Peyer's patch (tissue), 4 donors: Measurements from ENCODE around the gene PPCS. TPM values are rescaled to one million over a fixed set of nuclear protein-coding genes. Genes with fewer than 3 reads are reported as not detected.

ENCODE experiments used
- DNase-seq, 3 donors: peaks; one replicate each; pipeline ENCODE4 v3.0.0-alpha.2; 2017 to 2019
- H3K27ac ChIP-seq, 4 donors: fragments of 200-600 bp; sonication (generic); one replicate each; pipeline ENCODE4 v1.5.1; 2016 to 2019
- H3K27me3 ChIP-seq, 2 donors: fragments of 200-600 bp; sonication (generic); one replicate each; pipeline ENCODE4 v1.5.1; 2019
- H3K36me3 ChIP-seq, 3 donors: fragments of 200-600 bp; sonication (generic); one replicate each; pipeline ENCODE4 v1.5.1; 2016 to 2019
- H3K4me1 ChIP-seq, 4 donors: fragments of 200-600 bp; sonication (generic); one replicate each; pipeline ENCODE4 v1.5.1; 2016 to 2019
- H3K4me3 ChIP-seq, 4 donors: fragments of 200-600 bp; sonication (generic); 1 replicate in 3 of 4; 2 replicates in 1 of 4; pipeline ENCODE4 v1.5.1; 2016 to 2019; ENCODE audit warnings: mild to moderate bottlenecking in 1 of 4
- H3K9me3 ChIP-seq, 4 donors: fragments of 200-600 bp; sonication (generic); one replicate each; pipeline ENCODE4 v1.5.1; 2016 to 2019; ENCODE audit warnings: mild to moderate bottlenecking in 1 of 4
- CTCF ChIP-seq, 6 experiments: fragments of 450-650 bp in 4 of 6; fragments of 200-600 bp in 2 of 6; sonication (generic) in 1 of 6; IDR thresholded peaks; one replicate each; pipeline ENCODE4 v1.5.1; 2017 to 2019; ENCODE audit warnings: antibody characterized with exemption in 6 of 6, mild to moderate bottlenecking in 3 of 6, moderate library complexity in 1 of 6
- POLR2A ChIP-seq, 2 donors: fragments of 450-650 bp; IDR thresholded peaks; one replicate each; pipeline ENCODE4 v1.5.1; 2017; ENCODE audit warnings: antibody characterized with exemption in 2 of 2, mild to moderate bottlenecking in 2 of 2, moderate library complexity in 2 of 2
- total RNA-seq, 4 donors: library from RNA; depleted of rRNA; stranded (reverse); fragments of >200 nt; gene quantifications; one replicate each; pipeline ENCODE4 v1.1.0, GENCODE V29; 2016

PPCS gene
- total RNA-seq, 4 donors from 2014 or later: 73.3 to 118 (median 78.0) TPM

- Histone ChIP-seq H3K9me3 (no peaks in the 10 kb centered on the region), H3K4me3 (no peak overlapping the region), H3K4me1 (peaks cover 0 to 20% (median 3%) of the 10 kb centered on the region in 4 donors), H3K27me3 (no peaks in the 10 kb centered on the region), H3K27ac (no peak overlapping the region), H3K36me3 (peaks cover 0 to under 1% (median 0%) of the 10 kb centered on the region in 3 donors)
- no peak for TF ChIP-seq POLR2A (IDR thresholded peaks at IDR 0.05)
- no peak for TF ChIP-seq CTCF (IDR thresholded peaks at IDR 0.05)
- no peak for DNase-seq
Measured at GRCh38 chr1:42453386-42453785, 3.0 kb upstream of the PPCS start.

DNA sequence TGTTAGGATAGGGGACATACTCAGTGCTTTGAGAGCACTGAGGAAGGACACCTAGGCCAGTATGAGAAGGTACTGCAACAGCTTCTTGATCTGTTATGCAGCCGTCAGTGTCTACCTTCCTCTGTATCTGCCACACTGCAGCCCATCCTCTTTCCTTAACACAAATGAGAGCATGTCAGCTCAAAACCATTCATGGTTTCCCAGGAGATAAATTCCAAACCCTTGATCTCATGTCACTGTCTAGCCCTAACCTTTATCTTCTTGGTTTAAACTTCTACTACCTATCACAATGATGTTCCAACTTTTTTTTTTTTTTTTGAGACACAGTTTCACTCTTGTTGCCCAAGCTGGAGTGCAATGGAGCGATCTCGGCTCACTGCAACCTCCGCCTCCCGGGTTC, 1.9 kb upstream of the PPCS start:
- no peaks in the 10 kb centered on the region for H3K9me3 ChIP-seq
- H3K27ac ChIP-seq: no peak overlapping the region
- peaks cover 0 to 22% (median 3%) of the 10 kb centered on the region in 4 donors for H3K4me1 ChIP-seq
- H3K27me3 ChIP-seq: no peaks in the 10 kb centered on the region
- DNase-seq: no peak
- H3K36me3 ChIP-seq: peaks cover 0 to 11% (median 0%) of the 10 kb centered on the region in 3 donors
- no peak overlapping the region for H3K4me3 ChIP-seq
- TF ChIP-seq CTCF (IDR thresholded peaks at IDR 0.05) (no peak), POLR2A (IDR thresholded peaks at IDR 0.05) (no peak)

DNA sequence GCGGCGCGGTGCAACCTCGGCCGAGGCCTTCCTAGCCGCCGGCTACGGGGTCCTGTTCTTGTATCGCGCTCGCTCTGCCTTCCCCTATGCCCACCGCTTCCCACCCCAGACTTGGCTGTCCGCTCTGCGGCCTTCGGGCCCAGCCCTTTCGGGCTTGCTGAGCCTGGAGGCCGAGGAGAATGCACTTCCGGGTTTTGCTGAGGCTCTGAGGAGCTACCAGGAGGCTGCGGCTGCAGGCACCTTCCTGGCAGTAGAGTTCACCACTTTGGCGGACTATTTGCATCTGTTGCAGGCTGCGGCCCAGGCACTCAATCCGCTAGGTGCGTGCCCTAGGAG, 379 bp downstream of the PPCS start:
- Histone ChIP-seq H3K36me3 (peaks cover 0 to 28% (median 0%) of the 10 kb centered on the region in 3 donors), H3K4me3 (peak overlapping the region; percentile 85 to 98 (median 95)), H3K27ac (peak overlapping the region; percentile 87 to 98 (median 96)), H3K4me1 (peaks cover 0 to 22% (median 3%) of the 10 kb centered on the region in 4 donors), H3K27me3 (no peaks in the 10 kb centered on the region), H3K9me3 (no peaks in the 10 kb centered on the region)
- TF ChIP-seq CTCF (IDR thresholded peaks at IDR 0.05) (no peak), POLR2A (IDR thresholded peaks at IDR 0.05) (no peak)
- peak in 2 of 3 donors; percentile 64 to 83 for DNase-seq

GRCh38 chr1:42461196-42461595, 4.9 kb downstream of the PPCS start:
- H3K36me3 ChIP-seq: peaks cover 0 to 28% (median 0%) of the 10 kb centered on the region in 3 donors
- H3K27ac ChIP-seq: no peak overlapping the region
- H3K27me3 ChIP-seq: no peaks in the 10 kb centered on the region
- H3K4me3 ChIP-seq: no peak overlapping the region
- H3K9me3 ChIP-seq: no peaks in the 10 kb centered on the region
- H3K4me1 ChIP-seq: peaks cover 0 to 30% (median 7%) of the 10 kb centered on the region in 4 donors
- DNase-seq: no peak
- TF ChIP-seq POLR2A (IDR thresholded peaks at IDR 0.05): no peak
- TF ChIP-seq CTCF (IDR thresholded peaks at IDR 0.05): no peak

GRCh38 chr1:42462828-42463763, 6.8 kb downstream of the PPCS start, which contains the start of gene CCDC30:
Gene CCDC30 (plus strand): TSS chr1:42463286. CDS start chr1:42480552, 17,266 bp downstream.
- Histone ChIP-seq H3K4me1 (peaks cover 0 to 19% (median 4%) of the 10 kb centered on the region in 4 donors), H3K9me3 (no peaks in the 10 kb centered on the region), H3K36me3 (peaks cover 0 to 28% (median 0%) of the 10 kb centered on the region in 3 donors)

More at GRCh38 chr1:42462828-42463763, 6.8 kb downstream of the PPCS start, which contains the start of gene CCDC30:
- no peaks in the 10 kb centered on the region for H3K27me3 ChIP-seq
- H3K27ac ChIP-seq: no peak within 1 kb of the TSS
- peak within 1 kb of the TSS; percentile 41 to 71 (median 54) for H3K4me3 ChIP-seq
- DNase-seq: peak; percentile 96 to 98 (median 96)
- TF ChIP-seq POLR2A (IDR thresholded peaks at IDR 0.05) (peak in 1 of 2 donors; percentile 9), CTCF (IDR thresholded peaks at IDR 0.05) (no peak)
